OCI-LY7 (cell line): ENCODE data around the gene TRABD2B. TPM values are rescaled to one million over a fixed set of nuclear protein-coding genes. Genes with fewer than 3 reads are reported as not detected.

Source experiments
- BruUV-seq: library from RNA; stranded (reverse); fragments of 400-500 nt; replicated peaks from 2 replicates; lab custom pipeline; 2021; lab: Mats Ljungman, UMichigan
- CTCF ChIA-PET: fragments of 300-600 bp; sonication (Branson Sonifier 250); formaldehyde crosslinking; loops from one replicate; lab custom pipeline; 2022; ENCODE audit warnings: antibody characterized with exemption; ENCODE audit not compliant: unreplicated experiment; lab: Charles Lee
- POLR2A ChIA-PET: fragments of 300-600 bp; sonication (Branson Sonifier 250); formaldehyde crosslinking; loops from one replicate; lab custom pipeline; 2022; ENCODE audit warnings: antibody characterized with exemption; lab: Charles Lee
- DNase-seq: peaks from one replicate; pipeline ENCODE4 v3.0.0-alpha.2; 2015; ENCODE audit warnings: low spot score
- H2AFZ ChIP-seq: fragments of 200-600 bp; sonication (generic), shearing (Covaris generic); 2 replicates; pipeline ENCODE4 v1.6.1; 2014; ENCODE audit warnings: mild to moderate bottlenecking, antibody characterized with exemption, low read length, moderate library complexity
- H3K27ac ChIP-seq: fragments of 200-600 bp; sonication (generic); 2 replicates; pipeline ENCODE4 v1.5.1; 2014; ENCODE audit warnings: mixed run types, low read depth, mild to moderate bottlenecking, moderate library complexity, low read length, inconsistent platforms; ENCODE audit not compliant: poor library complexity, severe bottlenecking
- H3K36me3 ChIP-seq: fragments of 200-600 bp; sonication (generic); 2 replicates; pipeline ENCODE4 v1.6.1; 2014; ENCODE audit warnings: mild to moderate bottlenecking, antibody characterized with exemption, low read length, moderate library complexity, mixed read lengths; ENCODE audit not compliant: insufficient read depth
- H3K4me1 ChIP-seq: fragments of 200-600 bp; sonication (generic); 2 replicates; pipeline ENCODE4 v1.5.1; 2014; ENCODE audit warnings: mild to moderate bottlenecking, low read length; ENCODE audit not compliant: insufficient read depth, poor library complexity, severe bottlenecking
- H3K4me2 ChIP-seq: fragments of 200-600 bp; sonication (generic); 2 replicates; pipeline ENCODE4 v1.6.1; 2014; ENCODE audit warnings: mild to moderate bottlenecking, low read length
- H3K4me3 ChIP-seq: fragments of 200-600 bp; sonication (generic); 2 replicates; pipeline ENCODE4 v1.5.1; 2014; ENCODE audit warnings: mild to moderate bottlenecking, low read depth, low read length; ENCODE audit not compliant: poor library complexity, severe bottlenecking
- H3K79me2 ChIP-seq: fragments of 200-600 bp; sonication (generic); 2 replicates; pipeline ENCODE4 v1.6.1; 2016; ENCODE audit warnings: low read depth, mild to moderate bottlenecking, low read length, moderate library complexity, mixed read lengths; ENCODE audit not compliant: insufficient read depth
- H3K9me2 ChIP-seq: fragments of 200-600 bp; sonication (generic); 2 replicates; pipeline ENCODE4 v1.6.1; 2016; ENCODE audit warnings: mild to moderate bottlenecking, low read length, mixed read lengths; ENCODE audit not compliant: insufficient read depth
- H3K9me3 ChIP-seq: fragments of 200-600 bp; sonication (generic); 2 replicates; pipeline ENCODE4 v1.6.1; 2014; ENCODE audit warnings: mild to moderate bottlenecking, mixed run types, low read length, mixed read lengths
- H4K20me1 ChIP-seq: fragments of 200-600 bp; sonication (generic); 2 replicates; pipeline ENCODE4 v1.6.1; 2014; ENCODE audit warnings: mild to moderate bottlenecking, antibody characterized with exemption, low read length, moderate library complexity, mixed read lengths; ENCODE audit not compliant: insufficient read depth
- EZH2phosphoT487 ChIP-seq: fragments of 200-600 bp; sonication (generic); IDR thresholded peaks from 2 replicates; pipeline ENCODE4 v1.6.1; 2018; ENCODE audit warnings: low read depth, borderline replicate concordance, mild to moderate bottlenecking, mixed run types, antibody characterized with exemption, low read length, moderate library complexity, mixed read lengths
- intact Hi-C: fragments of 100-400 bp; cut with micrococcal nuclease; formaldehyde crosslinking; loops from one replicate; pipeline ENCODE4 v1.10.0; 2022; ENCODE audit not compliant: unreplicated experiment
- total RNA-seq, 2 experiments: library from RNA; depleted of rRNA in 1 of 2; stranded (reverse); fragments of >200 nt in 1 of 2; shearing (Covaris generic) in 1 of 2; gene quantifications; 2 replicates each; pipeline ENCODE4 v1.2.3, GENCODE V29; 2014 to 2022
- TF ChIP-seq, protein P1 (sequence below): fragments of 200-600 bp; sonication (generic); conservative IDR thresholded peaks from 2 replicates; pipeline ENCODE4 v1.5.1; 2014; ENCODE audit warnings: mild to moderate bottlenecking, antibody characterized with exemption, low read length, moderate library complexity, mixed read lengths

The TRABD2B gene
- total RNA-seq, 2 experiments from 2014 or later, result not detected

GRCh38 chr1:47805018-47805417, 192.2 kb downstream of the TRABD2B start:
- H3K79me2 ChIP-seq, result no peaks in the 10 kb centered on the region
- no peak overlapping the region for H3K4me3 ChIP-seq
- H3K36me3 ChIP-seq, result no peaks in the 10 kb centered on the region
- CTCF ChIA-PET, result no interaction called here
- no peaks in the 10 kb centered on the region for H3K4me1 ChIP-seq
- no peak overlapping the region for H2AFZ ChIP-seq
- H3K9me3 ChIP-seq, result no peaks in the 10 kb centered on the region
- no peak for DNase-seq
- H3K9me2 ChIP-seq, result no peaks in the 10 kb centered on the region
- TF ChIP-seq, protein P1, sequence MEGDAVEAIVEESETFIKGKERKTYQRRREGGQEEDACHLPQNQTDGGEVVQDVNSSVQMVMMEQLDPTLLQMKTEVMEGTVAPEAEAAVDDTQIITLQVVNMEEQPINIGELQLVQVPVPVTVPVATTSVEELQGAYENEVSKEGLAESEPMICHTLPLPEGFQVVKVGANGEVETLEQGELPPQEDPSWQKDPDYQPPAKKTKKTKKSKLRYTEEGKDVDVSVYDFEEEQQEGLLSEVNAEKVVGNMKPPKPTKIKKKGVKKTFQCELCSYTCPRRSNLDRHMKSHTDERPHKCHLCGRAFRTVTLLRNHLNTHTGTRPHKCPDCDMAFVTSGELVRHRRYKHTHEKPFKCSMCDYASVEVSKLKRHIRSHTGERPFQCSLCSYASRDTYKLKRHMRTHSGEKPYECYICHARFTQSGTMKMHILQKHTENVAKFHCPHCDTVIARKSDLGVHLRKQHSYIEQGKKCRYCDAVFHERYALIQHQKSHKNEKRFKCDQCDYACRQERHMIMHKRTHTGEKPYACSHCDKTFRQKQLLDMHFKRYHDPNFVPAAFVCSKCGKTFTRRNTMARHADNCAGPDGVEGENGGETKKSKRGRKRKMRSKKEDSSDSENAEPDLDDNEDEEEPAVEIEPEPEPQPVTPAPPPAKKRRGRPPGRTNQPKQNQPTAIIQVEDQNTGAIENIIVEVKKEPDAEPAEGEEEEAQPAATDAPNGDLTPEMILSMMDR, result no peak
- POLR2A ChIA-PET, result no interaction called here
- H3K27ac ChIP-seq, result no peak overlapping the region
- intact Hi-C loops, result no loop called here
- no peak overlapping the region for H3K4me2 ChIP-seq
- no peaks in the 10 kb centered on the region for H4K20me1 ChIP-seq
- BruUV-seq, result no TSS peak

DNA sequence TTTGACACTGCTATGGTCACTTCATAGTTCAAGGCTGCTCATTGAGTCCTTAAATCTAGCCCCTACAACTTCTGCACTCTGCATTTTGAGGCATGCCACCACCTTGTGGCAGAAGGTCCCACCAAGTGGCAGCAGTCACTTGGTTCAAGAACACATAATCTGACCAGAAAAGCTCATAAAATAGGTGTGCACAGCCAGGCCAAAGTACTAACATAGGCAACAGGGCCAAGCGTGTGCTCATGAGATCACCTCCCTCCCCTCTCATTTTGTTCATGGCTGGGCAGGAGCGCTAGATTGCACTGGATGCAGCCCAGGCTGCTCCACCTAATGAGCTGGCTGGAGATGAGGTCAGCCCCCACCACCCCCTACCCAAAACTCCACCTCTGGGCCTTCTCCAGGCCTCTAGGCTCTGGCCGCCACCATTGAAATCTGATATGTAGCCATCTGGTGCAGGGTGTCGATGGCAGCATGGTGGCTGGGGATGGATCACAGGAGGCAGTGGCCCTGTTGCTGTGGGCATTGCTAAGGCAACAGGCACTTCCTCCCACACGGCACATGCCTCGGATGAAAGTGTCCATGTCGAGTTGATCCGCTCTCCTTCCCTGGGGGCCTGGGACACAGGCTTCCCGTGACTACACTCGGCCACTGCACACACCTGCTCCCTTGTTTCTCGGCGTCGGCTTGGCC, 193.2 kb downstream of the TRABD2B start:
- no peak overlapping the region for H3K27ac ChIP-seq
- BruUV-seq, result no TSS peak
- H3K36me3 ChIP-seq, result no peaks in the 10 kb centered on the region
- intact Hi-C loops, result no loop called here
- no peak for DNase-seq
- H3K4me3 ChIP-seq, result no peak overlapping the region
- POLR2A ChIA-PET, result no interaction called here
- CTCF ChIA-PET, result no interaction called here
- no peaks in the 10 kb centered on the region for H3K79me2 ChIP-seq
- TF ChIP-seq, protein P1, result no peak
- no peak for TF ChIP-seq EZH2phosphoT487
- H3K4me1 ChIP-seq, result no peaks in the 10 kb centered on the region
- no peaks in the 10 kb centered on the region for H3K9me3 ChIP-seq
- H4K20me1 ChIP-seq, result no peaks in the 10 kb centered on the region
- no peaks in the 10 kb centered on the region for H3K9me2 ChIP-seq
- H3K4me2 ChIP-seq, result no peak overlapping the region
- H2AFZ ChIP-seq, result no peak overlapping the region

DNA sequence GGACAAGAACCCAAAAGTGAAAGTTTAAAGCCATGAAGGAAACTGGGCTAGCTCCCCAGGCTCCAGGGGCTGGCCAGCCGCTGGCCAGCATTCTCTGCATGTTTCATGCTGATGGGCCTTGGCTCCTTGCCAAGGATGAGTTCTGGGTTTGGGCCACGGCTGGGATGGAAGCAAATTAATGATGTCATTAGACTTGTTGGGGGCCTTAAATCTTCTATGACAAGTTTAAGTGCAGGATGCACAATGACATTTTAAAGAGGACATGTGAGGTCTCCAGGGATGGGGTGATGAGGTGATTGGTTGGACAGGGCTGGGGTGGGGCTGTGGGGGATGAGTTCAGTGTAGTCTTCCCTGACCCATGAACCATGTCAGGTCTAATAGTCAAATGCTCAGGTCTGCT, 199.6 kb downstream of the TRABD2B start:
- Histone ChIP-seq H3K9me2 (no peaks in the 10 kb centered on the region), H3K79me2 (no peaks in the 10 kb centered on the region), H3K4me1 (no peaks in the 10 kb centered on the region), H3K36me3 (no peaks in the 10 kb centered on the region), H3K27ac (no peak overlapping the region), H4K20me1 (no peaks in the 10 kb centered on the region), H3K9me3 (no peaks in the 10 kb centered on the region), H3K4me3 (no peak overlapping the region), H2AFZ (no peak overlapping the region), H3K4me2 (no peak overlapping the region)
- no TSS peak for BruUV-seq
- TF ChIP-seq, protein P1, result no peak
- no peak for TF ChIP-seq EZH2phosphoT487
- no peak for DNase-seq
- CTCF ChIA-PET, result no interaction called here
- intact Hi-C loops, result no loop called here
- POLR2A ChIA-PET, result no interaction called here
